Psoas muscle (tissue), 8 donors: Measurements from ENCODE around the gene LHPP. TPM values are rescaled to one million over a fixed set of nuclear protein-coding genes. Genes with fewer than 3 reads are reported as not detected.

ENCODE experiments used
- ATAC-seq, 4 donors: fragments of 200-7000 bp; cut with Tn5 transposase; one replicate each; pipeline ENCODE4 v1.9.1; 2020; ENCODE audit warnings: moderate library complexity in 3 of 4, mild to moderate bottlenecking in 2 of 4
- DNase-seq, 2 donors: peaks; one replicate each; pipeline ENCODE4 v3.0.0-alpha.2; 2020
- H3K27ac ChIP-seq: fragments of 200-600 bp; one replicate; pipeline ENCODE4 v1.8.0; 2022
- H3K27me3 ChIP-seq, 3 donors: fragments of 200-600 bp in 1 of 3; one replicate each; pipeline versions ENCODE4 v1.6.1 to v1.8.0; 2013 to 2022; ENCODE audit warnings: low read length in 2 of 3, mild to moderate bottlenecking in 2 of 3, moderate library complexity in 1 of 3; ENCODE audit not compliant: insufficient read depth in 3 of 3
- H3K36me3 ChIP-seq, 2 donors: fragments of 200-600 bp in 1 of 2; one replicate each; pipeline versions ENCODE4 v1.6.1 to v1.8.0; 2013 to 2022; ENCODE audit warnings: low read depth in 1 of 2, mild to moderate bottlenecking in 1 of 2, moderate library complexity in 1 of 2; ENCODE audit not compliant: insufficient read depth in 1 of 2
- H3K4me1 ChIP-seq: fragments of 200-600 bp; one replicate; pipeline ENCODE4 v1.8.0; 2022
- H3K4me3 ChIP-seq: fragments of 200-600 bp; one replicate; pipeline ENCODE4 v1.8.0; 2022; ENCODE audit warnings: mild to moderate bottlenecking
- H3K9me3 ChIP-seq: fragments of 200-600 bp; one replicate; pipeline ENCODE4 v1.8.0; 2022
- CTCF ChIP-seq: fragments of 200-600 bp; IDR thresholded peaks from one replicate; pipeline ENCODE4 v1.8.0; 2022; ENCODE audit warnings: antibody characterized with exemption
- WGBS, 3 donors: extraction: QIAGEN DNeasy Blood & Tissue Kit; methylation state at CpG; one replicate each; pipeline versions ENCODE4 v1.1.6 to v1.1.7; 2013; 5-methylcytosine and 5-hydroxymethylcytosine counted together
- intact Hi-C, 2 donors: fragments of 100-400 bp; cut with DNase I; formaldehyde crosslinking; loops; one replicate each; pipeline versions ENCODE4 v1.11.0 to v1.14.2; 2022
- polyA plus RNA-seq, 3 donors: library from polyadenylated mRNA; stranded (reverse); fragments of 200-250 nt; gene quantifications; one replicate each; pipeline ENCODE4 v1.2.3, GENCODE V29; 2013
- total RNA-seq, 4 donors: library from RNA; stranded (reverse); fragmentation: NEBNext Ultra II Directional in 2 of 4; extraction: Animal tissue kit (Norgen Biotek cat#: 25700) in 2 of 4; gene quantifications; one replicate each; pipeline versions ENCODE4 v1.2.1 to v1.2.4, GENCODE V29; 2021 to 2023
- donor health status: healthy with polysubstance abuse.
- donor health status: DM: no; HTN: no; CAD: no; lungs with moderate emphysema.
- donor health status: Bipolar disorder and iron deficiency.
- donor health status: healthy.
- donor health status: DM: yes; HTN: yes; CAD: no.
- donor health status: DM: no; HTN: no; CAD: no.
- donor health status: DM: no; HTN: no; CAD: no.
- donor health status: DM: yes; HTN: yes; CAD: no.

Gene LHPP
- total and polyA plus RNA-seq, 7 donors = 4.7 to 12.8 (median 6.1) TPM

- Histone ChIP-seq H3K4me1 (no peaks in the 10 kb centered on the region), H3K36me3 (no peaks in the 10 kb centered on the region), H3K27me3 (no peaks in the 10 kb centered on the region), H3K27ac (no peak overlapping the region), H3K4me3 (no peak overlapping the region), H3K9me3 (no peaks in the 10 kb centered on the region)
- intact Hi-C loops = no loop called here
- ATAC-seq (no peak), DNase-seq (peak; percentile 7 to 35)
- TF ChIP-seq CTCF = no peak
- WGBS, 3 donors = 79 to 85% (median 80%) methylated on average over 18 of the region's 18 CpGs
Measured at GRCh38 chr10:124596116-124596785, 134.6 kb downstream of the LHPP start.

DNA sequence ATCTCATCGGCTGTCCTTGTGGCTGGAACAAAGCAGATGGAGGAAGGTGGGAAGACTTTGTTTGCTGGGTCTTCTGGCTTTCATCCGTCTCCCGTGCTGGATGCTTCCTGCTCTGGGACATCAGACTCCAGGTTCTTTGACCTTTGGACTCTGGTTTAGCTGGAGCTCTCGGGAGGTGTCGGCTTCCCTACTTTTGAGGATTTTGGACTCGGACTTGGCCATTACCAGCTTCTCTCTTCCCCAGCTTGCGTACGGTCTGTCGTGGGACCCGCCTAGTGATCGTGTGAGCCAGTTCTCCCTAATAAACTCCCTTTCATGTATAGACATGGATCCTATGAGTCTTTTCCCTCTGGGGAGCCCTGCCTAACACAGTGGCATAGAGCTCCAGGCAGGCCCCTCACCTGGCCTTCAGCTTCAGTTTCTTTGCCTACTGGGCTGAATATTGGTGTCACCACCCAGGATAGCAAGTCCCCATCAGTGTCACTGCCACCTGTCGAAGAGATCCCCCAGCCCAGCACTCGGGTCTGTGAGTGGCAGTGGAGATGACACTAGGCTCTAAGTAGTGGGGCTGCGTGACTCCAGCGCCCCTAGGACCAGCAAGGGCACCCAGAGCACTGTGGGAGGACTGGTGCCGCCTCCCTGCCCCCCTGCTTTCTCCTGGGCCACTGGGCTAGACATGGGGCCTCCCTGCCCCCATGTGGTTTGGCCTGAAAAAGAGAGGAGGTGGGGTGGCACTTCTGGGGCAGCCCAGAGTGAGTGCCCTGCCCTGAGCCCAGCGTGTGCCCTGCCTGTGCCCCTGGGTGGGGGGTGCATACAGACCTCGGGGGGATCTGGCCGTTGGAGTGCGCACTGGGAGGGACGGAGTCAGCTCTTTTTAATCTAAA, 135.6 kb downstream of the LHPP start:
- H3K27me3 ChIP-seq = no peaks in the 10 kb centered on the region
- H3K4me1 ChIP-seq = no peaks in the 10 kb centered on the region
- intact Hi-C loops = no loop called here
- no peak overlapping the region for H3K4me3 ChIP-seq
- TF ChIP-seq CTCF = no peak
- no peaks in the 10 kb centered on the region for H3K36me3 ChIP-seq
- WGBS, 3 donors = 83 to 89% (median 83%) methylated on average over 20 to 21 of the region's 21 CpGs
- ATAC-seq (no peak), DNase-seq (peak; percentile 5 to 43)
- no peak overlapping the region for H3K27ac ChIP-seq
- no peaks in the 10 kb centered on the region for H3K9me3 ChIP-seq

DNA sequence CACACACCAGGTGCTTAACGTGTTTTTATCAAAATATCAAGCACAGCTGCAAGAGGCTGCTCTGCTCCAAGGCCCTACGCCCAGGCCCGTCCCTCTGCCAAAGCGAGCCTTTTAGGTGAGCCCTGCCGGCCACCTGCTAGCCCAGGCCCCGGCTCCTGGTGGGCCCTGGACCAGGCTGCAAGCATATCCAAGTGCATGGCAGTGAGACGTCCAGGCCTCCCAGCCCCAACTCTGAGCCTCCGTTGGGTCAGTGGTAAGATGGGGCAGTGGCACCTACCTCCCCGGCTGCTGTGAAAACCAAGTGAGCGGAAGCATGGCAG, 136.2 kb downstream of the LHPP start:
- Histone ChIP-seq H3K4me1 (no peaks in the 10 kb centered on the region), H3K36me3 (no peaks in the 10 kb centered on the region), H3K9me3 (no peaks in the 10 kb centered on the region), H3K27ac (no peak overlapping the region), H3K27me3 (no peaks in the 10 kb centered on the region), H3K4me3 (no peak overlapping the region)
- peak in 1 of 4 donors; percentile 4 for ATAC-seq
- 89 to 92% (median 91%) methylated on average over 10 of the region's 10 CpGs for WGBS, 3 donors
- intact Hi-C loops = no loop called here
- no peak for TF ChIP-seq CTCF
- peak in 1 of 2 donors; percentile 8 for DNase-seq

DNA sequence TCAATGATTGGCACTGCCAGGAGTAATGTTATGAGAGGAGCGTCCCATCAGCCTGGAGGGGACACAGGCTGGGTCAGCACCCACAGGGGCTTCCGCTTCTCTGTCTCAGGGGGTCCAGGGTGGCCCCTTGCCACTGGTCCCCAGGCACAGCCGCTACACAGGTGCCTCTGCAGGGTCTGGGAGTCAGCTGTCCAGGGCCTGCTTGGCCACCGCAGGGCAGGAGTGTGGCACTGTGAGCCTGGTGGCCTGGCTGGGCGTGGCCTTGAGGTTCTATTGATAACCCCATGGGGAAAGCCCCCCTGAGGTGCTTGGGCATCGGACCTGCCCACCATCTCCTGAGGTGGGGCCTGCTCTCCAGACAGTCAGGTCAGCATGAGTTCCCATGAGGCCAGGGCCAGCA, 136.6 kb downstream of the LHPP start:
- Histone ChIP-seq H3K27me3 (no peaks in the 10 kb centered on the region), H3K27ac (no peak overlapping the region), H3K4me1 (no peaks in the 10 kb centered on the region), H3K4me3 (no peak overlapping the region), H3K9me3 (no peaks in the 10 kb centered on the region), H3K36me3 (no peaks in the 10 kb centered on the region)
- TF ChIP-seq CTCF = no peak
- ATAC-seq (no peak), DNase-seq (peak; percentile 10 to 39)
- WGBS, 3 donors = 79 to 95% (median 94%) methylated on average over 6 of the region's 6 CpGs
- intact Hi-C loops = no loop called here
